Central memory CD8-positive, alpha-beta T cell (primary cell): ENCODE measurements around the gene DIO3.

Experiments used
- ATAC-seq: fragments of 150-1000 bp; cut with Tn5 transposase; replicated peaks from 2 replicates; pipeline ENCODE4 v1.10.0; 2022; ENCODE audit warnings: mild to moderate bottlenecking, moderate FRiP score, moderate number of reproducible peaks; ENCODE audit not compliant: poor library complexity, severe bottlenecking; ENCODE audit errors: extremely low read depth
- DNase-seq, 2 donors: peaks; one replicate each; pipeline ENCODE4 v3.0.0; 2021; ENCODE audit warnings: low spot score in 2 of 2
- H3K27ac Mint-ChIP-seq: one replicate; pipeline ENCODE4 v1.8.0; 2022; ENCODE audit warnings: low read depth, mild to moderate bottlenecking, moderate library complexity, mixed read lengths
- H3K27me3 Mint-ChIP-seq: one replicate; pipeline ENCODE4 v1.8.0; 2022; ENCODE audit warnings: mixed read lengths
- H3K36me3 Mint-ChIP-seq: one replicate; pipeline ENCODE4 v1.8.0; 2022; ENCODE audit warnings: mild to moderate bottlenecking, moderate library complexity, mixed read lengths; ENCODE audit not compliant: insufficient read depth
- H3K4me1 Mint-ChIP-seq: one replicate; pipeline ENCODE4 v1.8.0; 2022; ENCODE audit warnings: mixed read lengths
- H3K4me3 Mint-ChIP-seq: one replicate; pipeline ENCODE4 v1.8.0; 2022; ENCODE audit warnings: mild to moderate bottlenecking, moderate library complexity, mixed read lengths
- H3K9me3 Mint-ChIP-seq: one replicate; pipeline ENCODE4 v1.8.0; 2022; ENCODE audit warnings: mixed read lengths

Gene DIO3

DNA sequence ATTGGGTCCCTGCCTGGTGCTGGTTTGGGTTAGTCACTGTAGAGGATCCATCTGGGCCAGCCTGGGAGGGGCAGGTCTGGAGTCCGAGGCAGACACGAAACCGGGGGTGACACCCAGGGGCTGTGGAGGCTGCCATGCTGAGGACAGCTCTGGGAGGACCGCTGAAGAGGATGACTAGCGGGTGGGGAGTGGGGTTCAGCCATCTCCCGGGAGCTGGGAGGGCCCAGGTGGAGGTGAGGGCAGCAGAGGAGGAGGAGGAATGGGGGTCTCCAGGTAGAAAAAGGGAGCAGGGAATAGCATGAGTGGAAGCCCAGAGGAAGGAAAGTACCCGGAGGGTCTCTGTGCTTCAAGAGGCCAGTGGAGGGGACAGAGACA is 4.0 kb upstream of the DIO3 start:
- H3K36me3 Mint-ChIP-seq, result peaks cover 3% of the 10 kb centered on the region
- no peaks in the 10 kb centered on the region for H3K4me1 Mint-ChIP-seq
- peaks cover 67% of the 10 kb centered on the region for H3K27me3 Mint-ChIP-seq
- H3K9me3 Mint-ChIP-seq, result no peaks in the 10 kb centered on the region
- H3K27ac Mint-ChIP-seq, result no peak overlapping the region
- no peak overlapping the region for H3K4me3 Mint-ChIP-seq
- DNase-seq, result no peak
- no peak for ATAC-seq

DNA sequence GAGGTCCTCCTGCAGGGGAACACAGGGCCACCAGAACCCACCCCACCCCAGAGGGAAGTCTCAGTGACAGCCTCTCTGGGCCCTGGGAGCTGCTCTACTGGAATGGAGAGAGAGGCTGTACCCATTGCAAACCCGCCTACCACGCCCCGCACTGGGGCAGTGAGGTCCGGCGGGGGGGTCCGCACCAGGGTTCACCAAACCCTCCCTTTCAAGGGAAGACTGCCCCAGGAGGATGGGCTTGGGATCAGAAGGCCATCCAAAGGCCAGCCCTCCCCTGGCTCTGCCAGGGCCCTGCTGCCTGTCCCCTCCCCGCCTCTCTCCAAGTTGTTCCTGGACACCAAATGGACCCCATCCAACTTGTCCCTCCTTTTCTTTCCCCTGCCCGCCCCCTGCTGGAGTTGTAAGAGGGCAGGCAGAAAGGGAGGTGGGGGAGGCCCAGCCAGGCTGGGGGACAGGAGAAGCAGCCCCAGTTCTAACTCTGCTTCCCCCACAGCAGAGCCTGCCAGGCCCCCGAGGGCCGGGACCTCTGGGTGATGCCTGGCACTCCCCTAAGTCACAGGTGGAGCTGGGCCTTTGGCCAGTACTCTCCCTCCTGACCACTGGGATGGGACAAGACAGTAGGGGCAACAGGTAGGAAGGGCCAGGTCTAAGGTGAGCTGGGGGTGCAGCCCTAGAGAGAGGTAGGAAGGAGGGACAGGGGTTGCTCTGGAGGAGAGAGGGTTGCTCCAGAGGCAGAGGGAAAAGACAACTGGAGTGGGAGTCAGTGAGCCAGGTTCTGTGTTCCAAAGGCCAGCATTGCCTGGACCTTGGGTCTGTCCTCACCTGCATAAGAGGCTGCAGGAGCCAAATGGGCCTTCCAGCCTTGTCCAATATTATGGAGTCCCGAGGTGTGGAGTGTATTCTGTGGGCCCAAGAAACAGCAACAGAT is 3.2 kb upstream of the DIO3 start:
- Mint-ChIP-seq H3K27me3 (peaks cover 71% of the 10 kb centered on the region), H3K27ac (no peak overlapping the region), H3K4me3 (no peak overlapping the region), H3K4me1 (no peaks in the 10 kb centered on the region), H3K36me3 (peaks cover 3% of the 10 kb centered on the region), H3K9me3 (no peaks in the 10 kb centered on the region)
- DNase-seq (no peak), ATAC-seq (no peak)

DNA sequence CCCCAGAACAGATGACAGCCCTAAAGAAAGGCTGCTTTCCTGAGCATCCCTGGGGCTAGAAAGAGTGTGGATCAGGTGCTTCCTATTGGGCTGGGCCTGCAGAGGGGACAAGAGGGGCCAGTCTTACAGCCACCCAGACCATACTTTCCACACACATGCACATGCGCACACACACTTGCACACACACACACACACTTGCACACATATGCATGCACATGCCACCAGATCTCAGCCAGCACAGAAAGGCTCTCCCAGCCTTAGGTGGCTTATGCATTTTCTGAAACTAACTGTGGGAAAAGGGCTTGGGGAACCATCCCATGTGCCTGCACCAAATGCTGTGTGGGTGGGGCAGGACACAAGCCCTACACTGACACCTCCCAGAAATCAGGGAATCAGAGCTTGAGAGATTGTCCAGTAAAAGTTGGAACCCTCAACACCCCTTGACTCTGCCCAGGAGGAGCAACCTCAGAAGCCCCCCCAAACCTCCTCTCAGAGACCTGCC is 2.5 kb upstream of the DIO3 start:
- H3K36me3 Mint-ChIP-seq, result peaks cover 3% of the 10 kb centered on the region
- H3K27ac Mint-ChIP-seq, result no peak overlapping the region
- no peaks in the 10 kb centered on the region for H3K4me1 Mint-ChIP-seq
- ATAC-seq (no peak), DNase-seq (no peak)
- H3K9me3 Mint-ChIP-seq, result no peaks in the 10 kb centered on the region
- no peak overlapping the region for H3K4me3 Mint-ChIP-seq
- peaks cover 70% of the 10 kb centered on the region for H3K27me3 Mint-ChIP-seq

DNA sequence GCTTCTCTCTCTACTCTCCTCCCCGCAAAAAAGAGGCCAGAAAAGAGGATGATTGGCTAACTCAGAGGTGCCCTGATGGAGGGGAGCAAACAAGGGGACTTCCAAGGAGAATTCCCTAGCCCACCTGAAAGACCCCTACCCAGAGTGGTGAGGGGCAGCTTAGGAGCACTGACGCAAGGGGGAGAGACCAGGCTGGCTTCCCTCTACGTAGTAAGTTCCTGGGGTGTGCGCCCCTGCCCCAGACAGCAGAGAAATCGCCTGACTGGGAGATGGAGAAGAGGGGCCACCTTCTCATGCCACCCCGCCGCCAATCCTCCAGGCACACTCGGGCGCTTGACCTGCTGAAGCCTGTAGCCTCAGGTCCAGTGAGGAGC is 2.1 kb upstream of the DIO3 start:
- Mint-ChIP-seq H3K27me3 (peaks cover 67% of the 10 kb centered on the region), H3K36me3 (peaks cover 3% of the 10 kb centered on the region), H3K9me3 (no peaks in the 10 kb centered on the region), H3K4me3 (no peak overlapping the region), H3K27ac (no peak overlapping the region), H3K4me1 (no peaks in the 10 kb centered on the region)
- no peak for ATAC-seq
- DNase-seq, result no peak

DNA sequence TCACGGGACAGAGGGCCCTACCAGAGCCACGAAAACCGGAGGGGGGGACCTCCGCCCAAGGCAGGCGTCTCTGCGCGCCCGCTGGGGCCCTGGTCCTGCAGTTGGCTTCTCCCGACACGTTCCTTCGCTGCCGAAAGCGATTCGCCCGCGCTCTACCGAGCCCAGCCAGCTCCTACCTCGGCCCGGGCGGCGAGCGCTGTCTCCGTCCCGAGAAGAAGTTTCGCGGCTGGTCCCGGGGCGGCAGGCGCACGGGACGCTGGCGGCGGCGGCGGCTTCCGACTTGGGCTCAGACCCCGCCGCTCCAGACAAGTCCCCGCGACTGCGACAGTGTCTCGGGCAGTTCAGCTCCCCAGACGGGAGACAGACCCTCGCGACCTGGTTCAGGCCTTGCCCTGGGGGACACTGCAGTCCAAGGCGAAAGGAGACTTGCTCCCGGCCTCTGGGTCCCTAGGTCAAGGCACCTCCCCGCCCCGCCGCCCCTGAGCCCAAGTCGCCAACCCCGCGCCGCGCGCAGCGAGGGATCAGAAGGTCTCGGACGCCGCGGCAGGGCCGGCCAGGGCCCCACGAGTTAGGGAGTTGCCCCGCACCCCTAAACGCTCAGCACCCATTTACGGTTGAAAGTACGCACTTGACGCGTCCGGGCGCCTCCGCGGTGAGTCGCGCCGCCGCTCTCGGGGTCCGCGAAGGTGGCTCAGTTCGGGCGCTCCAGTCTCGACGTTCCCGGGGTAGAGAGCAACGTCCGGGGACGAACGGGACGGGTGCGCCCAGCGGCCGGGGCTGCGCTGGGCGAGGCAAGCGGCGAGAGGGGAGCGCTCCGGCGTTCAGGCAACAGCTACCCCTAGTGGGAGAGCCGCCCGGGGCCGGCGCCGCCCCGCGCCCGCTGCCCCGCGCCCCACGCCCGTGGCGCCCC is 1.4 kb upstream of the DIO3 start:
- Mint-ChIP-seq H3K27ac (no peak overlapping the region), H3K4me3 (no peak overlapping the region), H3K27me3 (peaks cover 69% of the 10 kb centered on the region), H3K9me3 (no peaks in the 10 kb centered on the region), H3K36me3 (peaks cover 3% of the 10 kb centered on the region), H3K4me1 (peaks cover under 1% of the 10 kb centered on the region)
- ATAC-seq (no peak), DNase-seq (no peak)

DNA sequence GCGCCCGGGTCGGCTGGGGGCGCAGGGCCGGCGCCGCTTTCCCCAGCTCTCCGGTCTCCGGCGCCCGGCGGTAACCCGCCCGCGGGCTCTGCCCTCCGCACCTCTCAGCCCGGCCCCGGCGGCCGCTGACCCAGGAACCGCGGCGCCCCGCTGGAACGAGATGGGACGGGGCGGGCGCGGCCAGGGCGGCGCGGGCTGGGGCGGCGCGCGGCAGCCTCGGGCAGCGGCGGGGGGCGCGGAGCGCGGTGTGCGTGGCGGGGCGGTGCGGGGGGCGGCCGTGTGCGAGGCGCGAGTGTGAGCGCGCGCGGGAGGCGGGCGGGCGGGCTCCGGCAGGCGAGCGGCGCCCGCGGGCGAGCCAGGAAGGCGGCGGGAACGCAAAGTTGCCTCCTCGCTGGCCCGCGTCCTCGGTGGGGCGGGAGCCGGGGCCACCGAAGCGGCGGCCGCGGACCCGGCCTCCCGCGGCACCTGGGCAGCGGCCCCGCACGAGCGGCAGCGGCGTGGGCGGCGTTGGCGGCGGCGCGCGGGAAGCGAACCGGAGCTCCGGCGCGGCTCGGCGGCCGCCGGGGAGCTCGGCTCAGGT is 671 bp upstream of the DIO3 start:
- H3K4me1 Mint-ChIP-seq, result peaks cover 6% of the 10 kb centered on the region
- peaks cover 3% of the 10 kb centered on the region for H3K36me3 Mint-ChIP-seq
- no peaks in the 10 kb centered on the region for H3K9me3 Mint-ChIP-seq
- DNase-seq (no peak), ATAC-seq (no peak)
- H3K27ac Mint-ChIP-seq, result no peak overlapping the region
- H3K27me3 Mint-ChIP-seq, result peaks cover 69% of the 10 kb centered on the region
- no peak overlapping the region for H3K4me3 Mint-ChIP-seq

DNA sequence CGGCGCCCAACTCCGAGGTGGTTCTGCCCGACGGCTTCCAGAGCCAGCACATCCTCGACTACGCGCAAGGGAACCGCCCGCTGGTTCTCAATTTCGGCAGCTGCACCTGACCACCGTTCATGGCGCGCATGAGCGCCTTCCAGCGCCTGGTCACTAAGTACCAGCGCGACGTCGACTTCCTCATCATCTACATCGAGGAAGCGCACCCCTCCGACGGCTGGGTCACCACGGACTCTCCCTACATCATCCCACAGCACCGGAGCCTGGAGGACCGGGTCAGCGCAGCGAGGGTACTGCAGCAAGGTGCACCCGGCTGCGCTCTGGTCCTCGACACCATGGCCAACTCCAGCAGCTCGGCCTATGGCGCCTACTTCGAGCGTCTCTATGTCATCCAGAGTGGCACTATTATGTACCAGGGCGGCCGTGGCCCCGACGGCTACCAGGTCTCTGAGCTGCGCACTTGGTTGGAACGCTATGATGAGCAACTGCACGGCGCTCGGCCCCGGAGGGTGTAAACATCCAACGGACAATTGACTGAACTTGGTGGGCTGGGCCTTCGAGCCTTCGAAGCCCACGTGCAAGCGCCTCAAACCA is 699 bp downstream of the DIO3 start:
- Mint-ChIP-seq H3K4me3 (no peak overlapping the region), H3K4me1 (peaks cover 6% of the 10 kb centered on the region)

DNA sequence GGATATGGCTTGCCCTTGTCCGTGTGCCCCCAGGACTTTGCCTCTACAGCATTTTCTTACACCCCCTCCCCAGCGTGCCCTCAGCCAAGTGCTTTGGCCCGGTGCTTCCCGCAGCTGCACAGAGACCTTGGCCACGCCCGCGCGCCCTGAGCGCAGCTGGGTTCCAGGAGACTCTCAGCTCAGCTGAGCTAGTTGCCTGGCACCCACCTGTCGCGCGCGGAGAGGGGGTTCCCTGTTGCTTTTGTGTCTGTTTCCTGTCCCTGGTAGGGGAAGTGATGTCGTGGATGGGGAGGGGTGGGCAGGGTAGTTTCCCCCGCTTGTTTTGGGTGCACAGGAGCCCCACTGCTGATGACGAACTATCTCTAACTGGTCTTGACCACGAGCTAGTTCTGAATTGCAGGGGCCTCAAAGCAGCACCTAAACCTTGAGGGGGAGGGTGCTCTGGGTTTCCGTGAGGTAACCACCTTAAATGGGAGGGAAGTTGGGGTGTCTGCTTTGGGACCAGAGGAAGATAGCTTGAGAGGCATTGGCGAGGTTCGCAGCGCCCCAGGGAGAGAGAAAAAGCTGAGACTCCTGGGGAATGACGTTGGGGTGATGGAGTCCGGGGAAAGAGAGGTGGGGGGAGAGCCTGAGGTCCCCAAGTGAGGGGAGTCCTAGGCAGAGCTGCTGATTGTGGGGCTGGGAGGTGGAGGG is 1.5 kb downstream of the DIO3 start:
- no peak for DNase-seq
- Mint-ChIP-seq H3K4me3 (no peak overlapping the region), H3K27ac (no peak overlapping the region), H3K36me3 (peaks cover 3% of the 10 kb centered on the region), H3K9me3 (no peaks in the 10 kb centered on the region), H3K4me1 (peaks cover 6% of the 10 kb centered on the region), H3K27me3 (peaks cover 69% of the 10 kb centered on the region)
- peak; percentile 32 for ATAC-seq

More for the DNA sequence above, 699 bp downstream of the DIO3 start:
- DNase-seq (no peak), ATAC-seq (no peak)
- H3K9me3 Mint-ChIP-seq, result no peaks in the 10 kb centered on the region
- peaks cover 3% of the 10 kb centered on the region for H3K36me3 Mint-ChIP-seq
- peak overlapping the region; percentile 73 for H3K27ac Mint-ChIP-seq
- peaks cover 69% of the 10 kb centered on the region for H3K27me3 Mint-ChIP-seq

DNA sequence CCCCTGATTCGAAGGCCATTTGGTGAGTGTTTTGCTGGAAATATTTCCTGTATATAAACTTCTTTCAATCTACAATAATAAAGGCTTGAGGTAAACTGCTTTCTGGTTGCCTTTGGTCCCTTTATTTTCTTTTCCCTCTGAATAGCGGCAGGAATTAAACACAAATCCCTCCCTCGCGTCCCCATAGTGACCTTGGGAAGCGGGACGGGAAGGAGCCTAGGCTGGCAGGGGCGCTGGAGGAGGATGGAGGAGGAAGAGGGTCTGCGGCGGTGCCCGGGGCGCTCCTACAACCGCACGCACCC is 2.0 kb downstream of the DIO3 start:
- peaks cover 6% of the 10 kb centered on the region for H3K4me1 Mint-ChIP-seq
- DNase-seq, result no peak
- ATAC-seq, result no peak
- no peak overlapping the region for H3K27ac Mint-ChIP-seq
- peaks cover 69% of the 10 kb centered on the region for H3K27me3 Mint-ChIP-seq
- no peaks in the 10 kb centered on the region for H3K9me3 Mint-ChIP-seq
- H3K4me3 Mint-ChIP-seq, result no peak overlapping the region
- H3K36me3 Mint-ChIP-seq, result no peaks in the 10 kb centered on the region

DNA sequence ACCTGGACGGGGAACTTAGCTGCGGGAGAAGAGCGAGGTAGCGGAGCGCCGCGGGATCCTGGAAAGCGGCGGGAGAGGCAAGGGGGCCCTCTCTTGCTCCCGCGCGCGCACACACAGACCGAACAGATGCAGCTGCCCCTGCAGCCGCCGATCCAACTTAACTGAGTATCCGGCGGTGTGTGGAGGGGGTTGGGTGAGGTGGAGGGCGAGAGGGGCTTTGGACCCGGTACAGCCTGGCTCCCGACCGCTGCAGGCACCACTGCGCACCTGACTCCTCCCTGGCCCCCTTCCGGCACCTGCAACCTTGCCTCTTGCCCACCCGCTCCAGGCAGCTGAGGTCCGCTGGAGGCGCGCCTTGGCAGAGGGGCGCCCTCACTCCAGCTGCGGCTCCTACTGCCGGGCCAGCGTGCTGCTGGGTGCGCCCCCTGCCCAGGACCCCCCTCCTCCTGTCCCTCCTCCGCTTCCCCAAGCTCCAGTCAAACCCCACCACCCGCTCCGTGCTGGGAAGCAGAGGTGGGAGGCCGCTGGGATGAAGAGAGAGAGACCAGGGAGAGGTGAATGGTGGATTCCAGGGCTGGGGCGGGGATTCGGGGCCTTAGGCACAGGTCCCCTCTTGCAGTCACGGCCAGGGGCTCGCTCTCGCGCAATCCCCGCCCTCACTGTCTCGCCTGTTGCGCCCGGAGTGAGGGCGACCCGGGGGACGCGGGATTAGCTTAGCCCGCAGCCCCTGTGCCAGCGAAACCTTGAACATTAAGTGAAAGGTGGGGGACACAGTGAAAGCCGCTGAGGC is 2.6 kb downstream of the DIO3 start:
- H3K27ac Mint-ChIP-seq, result no peak overlapping the region
- peaks cover 6% of the 10 kb centered on the region for H3K4me1 Mint-ChIP-seq
- no peak overlapping the region for H3K4me3 Mint-ChIP-seq
- DNase-seq, result no peak
- no peaks in the 10 kb centered on the region for H3K9me3 Mint-ChIP-seq
- H3K27me3 Mint-ChIP-seq, result peaks cover 69% of the 10 kb centered on the region
- H3K36me3 Mint-ChIP-seq, result no peaks in the 10 kb centered on the region
- no peak for ATAC-seq

DNA sequence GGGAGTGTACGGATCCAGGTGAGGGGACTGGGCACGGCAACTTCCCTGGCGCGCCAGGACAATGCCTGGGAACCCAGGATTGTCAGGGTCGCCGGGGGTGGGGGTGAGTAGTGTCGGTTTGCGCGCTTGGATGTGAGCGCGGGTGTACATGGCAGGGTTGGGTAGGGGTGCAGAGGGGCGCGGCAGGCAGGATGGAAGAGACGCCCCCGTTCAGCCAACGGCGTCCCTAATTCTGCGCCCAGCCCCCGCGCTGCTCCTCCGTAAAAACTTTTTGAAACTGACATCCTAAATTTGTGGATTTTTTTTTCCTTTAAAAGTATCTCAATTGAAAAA is 3.1 kb downstream of the DIO3 start:
- ATAC-seq (no peak), DNase-seq (no peak)
- Mint-ChIP-seq H3K4me1 (peaks cover 6% of the 10 kb centered on the region), H3K4me3 (no peak overlapping the region), H3K36me3 (no peaks in the 10 kb centered on the region), H3K27me3 (peaks cover 72% of the 10 kb centered on the region), H3K27ac (no peak overlapping the region), H3K9me3 (no peaks in the 10 kb centered on the region)
